IPS-20b (cell line): Measurements from ENCODE around the gene APP.

Experiments used
- H3K27ac ChIP-seq: one replicate; pipeline ENCODE4 v1.5.1; 2013; ENCODE audit warnings: low read length
- H3K27me3 ChIP-seq: 2 replicates; pipeline ENCODE4 v1.6.1; 2013; ENCODE audit warnings: mild to moderate bottlenecking, low read length, inconsistent platforms; ENCODE audit not compliant: insufficient read depth
- H3K36me3 ChIP-seq: 2 replicates; pipeline ENCODE4 v1.6.1; 2013; ENCODE audit warnings: low read depth, mild to moderate bottlenecking, inconsistent platforms, low read length, moderate library complexity; ENCODE audit not compliant: insufficient read depth
- H3K4me1 ChIP-seq: 2 replicates; pipeline ENCODE4 v1.6.1; 2013; ENCODE audit warnings: mild to moderate bottlenecking, control low read depth, inconsistent platforms, low read length, moderate library complexity; ENCODE audit not compliant: insufficient read depth
- H3K4me3 ChIP-seq: 2 replicates; pipeline ENCODE4 v1.5.1; 2013; ENCODE audit warnings: mild to moderate bottlenecking, low read length, inconsistent platforms
- H3K9ac ChIP-seq: 2 replicates; pipeline ENCODE4 v1.6.1; 2013; ENCODE audit warnings: low read depth, mild to moderate bottlenecking, inconsistent platforms, low read length, moderate library complexity
- H3K9me3 ChIP-seq: 2 replicates; pipeline ENCODE4 v1.6.1; 2013; ENCODE audit warnings: mild to moderate bottlenecking, low read depth, low read length, inconsistent platforms; ENCODE audit not compliant: insufficient read depth

Gene APP

DNA sequence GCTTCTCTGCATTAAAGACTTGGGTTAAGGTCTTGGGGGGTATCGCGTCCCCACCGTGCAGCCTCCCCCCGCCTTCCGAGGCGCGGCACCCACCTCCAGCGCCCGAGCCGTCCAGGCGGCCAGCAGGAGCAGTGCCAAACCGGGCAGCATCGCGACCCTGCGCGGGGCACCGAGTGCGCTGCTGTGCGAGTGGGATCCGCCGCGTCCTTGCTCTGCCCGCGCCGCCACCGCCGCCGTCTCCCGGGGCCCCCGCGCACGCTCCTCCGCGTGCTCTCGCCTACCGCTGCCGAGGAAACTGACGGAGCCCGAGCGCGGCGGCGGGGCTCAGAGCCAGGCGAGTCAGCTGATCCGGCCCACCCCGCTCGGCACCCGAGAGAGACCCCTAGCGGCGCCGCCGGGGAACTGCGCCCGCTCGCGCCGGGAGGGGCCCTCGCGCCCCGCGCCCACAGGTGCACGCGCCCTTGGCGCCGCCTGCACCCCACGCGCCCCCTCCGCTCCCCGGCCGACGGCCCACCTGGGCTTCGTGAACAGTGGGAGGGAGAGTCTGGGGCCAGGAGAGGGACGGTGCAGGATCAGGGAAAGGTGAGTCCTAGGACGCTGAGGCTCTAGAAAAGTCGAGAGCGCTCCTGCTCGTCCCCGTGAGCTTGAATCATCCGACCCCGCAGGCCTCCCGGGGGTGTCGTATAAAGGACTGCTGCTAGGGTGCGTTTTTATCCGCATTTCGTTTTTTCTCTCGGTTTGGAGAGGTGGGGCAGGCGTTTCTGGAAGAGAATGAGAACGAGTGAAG, at the start of gene APP:
APP (minus strand) TSS at position 300 of the 787 bp plus-strand sequence; CDS start at position 150, 150 bp downstream.
- no peaks in the 10 kb centered on the region for H3K36me3 ChIP-seq
- H3K9me3 ChIP-seq = no peaks in the 10 kb centered on the region
- peaks cover 14% of the 10 kb centered on the region for H3K27me3 ChIP-seq
- H3K9ac ChIP-seq = peak within 1 kb of the TSS; percentile 94
- peaks cover 20% of the 10 kb centered on the region for H3K4me1 ChIP-seq
- H3K27ac ChIP-seq = peak within 1 kb of the TSS; percentile 82
- H3K4me3 ChIP-seq = peak within 1 kb of the TSS; percentile 88

GRCh38 chr21:26212220-26212619, 41.6 kb upstream of the APP start:
- H3K9me3 ChIP-seq = no peaks in the 10 kb centered on the region
- H3K36me3 ChIP-seq = no peaks in the 10 kb centered on the region
- H3K9ac ChIP-seq = no peak overlapping the region
- peaks cover 5% of the 10 kb centered on the region; the same call in 1 of the 2 replicates for H3K4me1 ChIP-seq
- H3K4me3 ChIP-seq = no peak overlapping the region
- H3K27ac ChIP-seq = no peak overlapping the region
- no peaks in the 10 kb centered on the region for H3K27me3 ChIP-seq

- H3K36me3 ChIP-seq = no peaks in the 10 kb centered on the region
- no peak overlapping the region for H3K27ac ChIP-seq
- no peak overlapping the region for H3K4me3 ChIP-seq
- H3K9ac ChIP-seq = no peak overlapping the region
- H3K4me1 ChIP-seq = peaks cover 12% of the 10 kb centered on the region; the same call in 1 of the 2 replicates
- H3K27me3 ChIP-seq = no peaks in the 10 kb centered on the region
- no peaks in the 10 kb centered on the region for H3K9me3 ChIP-seq
These were observed 40.0 kb upstream of the APP start for GRCh38 chr21:26210614-26211013.

DNA sequence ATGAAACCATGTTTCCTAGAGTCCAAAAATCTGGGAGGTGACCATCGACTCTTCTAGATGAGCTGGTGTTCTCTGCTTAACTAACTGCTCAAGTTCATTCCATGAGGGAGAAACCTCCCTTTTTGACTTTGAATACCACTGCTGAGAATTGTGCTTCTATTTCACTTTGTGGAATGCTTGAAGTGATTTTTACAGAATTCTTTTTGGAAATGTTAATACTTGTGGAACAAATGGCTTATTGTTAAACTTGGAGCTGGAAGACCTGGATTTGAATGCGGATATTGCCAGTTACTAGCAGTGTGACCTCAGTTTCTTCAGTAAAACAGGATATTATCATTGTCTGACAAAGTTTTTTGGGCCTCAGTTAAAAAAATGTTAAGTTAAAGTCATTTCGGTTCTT, 36.5 kb upstream of the APP start:
- no peak overlapping the region for H3K9ac ChIP-seq
- H3K4me1 ChIP-seq = peaks cover 12% of the 10 kb centered on the region; the same call in 1 of the 2 replicates
- H3K9me3 ChIP-seq = no peaks in the 10 kb centered on the region
- H3K27ac ChIP-seq = no peak overlapping the region
- no peak overlapping the region for H3K4me3 ChIP-seq
- H3K27me3 ChIP-seq = no peaks in the 10 kb centered on the region
- H3K36me3 ChIP-seq = no peaks in the 10 kb centered on the region

- no peak overlapping the region for H3K27ac ChIP-seq
- no peak overlapping the region for H3K9ac ChIP-seq
- H3K4me3 ChIP-seq = no peak overlapping the region
- no peaks in the 10 kb centered on the region for H3K4me1 ChIP-seq
- H3K9me3 ChIP-seq = no peaks in the 10 kb centered on the region
- H3K27me3 ChIP-seq = no peaks in the 10 kb centered on the region
- no peaks in the 10 kb centered on the region for H3K36me3 ChIP-seq
These were observed 28.9 kb upstream of the APP start for GRCh38 chr21:26199456-26199855.

GRCh38 chr21:26195708-26196107, 25.1 kb upstream of the APP start:
- H3K4me3 ChIP-seq = no peak overlapping the region
- no peaks in the 10 kb centered on the region for H3K4me1 ChIP-seq
- no peak overlapping the region for H3K27ac ChIP-seq
- H3K36me3 ChIP-seq = no peaks in the 10 kb centered on the region
- H3K27me3 ChIP-seq = no peaks in the 10 kb centered on the region
- no peak overlapping the region for H3K9ac ChIP-seq
- no peaks in the 10 kb centered on the region for H3K9me3 ChIP-seq

GRCh38 chr21:26194811-26195251, 24.3 kb upstream of the APP start:
- Histone ChIP-seq H3K9me3 (no peaks in the 10 kb centered on the region), H3K36me3 (no peaks in the 10 kb centered on the region), H3K9ac (no peak overlapping the region), H3K4me1 (no peaks in the 10 kb centered on the region), H3K27ac (no peak overlapping the region), H3K27me3 (no peaks in the 10 kb centered on the region), H3K4me3 (no peak overlapping the region)

GRCh38 chr21:26194326-26194725, 23.8 kb upstream of the APP start:
- no peak overlapping the region for H3K4me3 ChIP-seq
- no peaks in the 10 kb centered on the region for H3K9me3 ChIP-seq
- H3K27me3 ChIP-seq = no peaks in the 10 kb centered on the region
- H3K9ac ChIP-seq = no peak overlapping the region
- H3K36me3 ChIP-seq = no peaks in the 10 kb centered on the region
- H3K27ac ChIP-seq = no peak overlapping the region
- no peaks in the 10 kb centered on the region for H3K4me1 ChIP-seq

GRCh38 chr21:26191609-26192008, 21.0 kb upstream of the APP start:
- Histone ChIP-seq H3K9ac (no peak overlapping the region), H3K27ac (no peak overlapping the region), H3K4me1 (no peaks in the 10 kb centered on the region), H3K9me3 (no peaks in the 10 kb centered on the region), H3K36me3 (no peaks in the 10 kb centered on the region), H3K27me3 (no peaks in the 10 kb centered on the region), H3K4me3 (no peak overlapping the region)

- Histone ChIP-seq H3K4me3 (no peak overlapping the region), H3K4me1 (no peaks in the 10 kb centered on the region), H3K27me3 (no peaks in the 10 kb centered on the region), H3K27ac (no peak overlapping the region), H3K36me3 (no peaks in the 10 kb centered on the region), H3K9me3 (peaks cover 7% of the 10 kb centered on the region; the same call in 1 of the 2 replicates), H3K9ac (no peak overlapping the region)
These were observed 17.9 kb upstream of the APP start for GRCh38 chr21:26188422-26188821.

DNA sequence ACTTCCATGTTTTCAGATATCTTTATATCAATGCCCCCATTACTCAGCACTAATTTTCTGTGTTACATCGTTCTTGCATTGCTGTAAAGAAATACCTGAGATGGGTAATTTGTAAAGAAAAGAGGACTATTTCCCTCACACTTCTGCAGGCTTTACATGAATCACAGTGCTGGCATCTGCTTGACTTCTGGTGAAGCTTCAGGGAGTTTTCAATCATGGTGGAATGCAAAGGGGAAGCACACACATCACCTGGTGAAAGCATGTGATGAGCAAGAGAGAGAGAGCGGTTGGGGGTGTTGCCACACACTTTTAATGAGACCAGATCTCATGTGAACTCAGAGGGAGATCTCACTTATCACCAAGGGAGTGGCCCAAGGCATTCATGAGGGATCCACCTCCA, 14.9 kb upstream of the APP start:
- Histone ChIP-seq H3K9me3 (peaks cover 7% of the 10 kb centered on the region; the same call in 1 of the 2 replicates), H3K27me3 (no peaks in the 10 kb centered on the region), H3K4me1 (no peaks in the 10 kb centered on the region), H3K4me3 (no peak overlapping the region), H3K36me3 (no peaks in the 10 kb centered on the region), H3K9ac (no peak overlapping the region), H3K27ac (no peak overlapping the region)

DNA sequence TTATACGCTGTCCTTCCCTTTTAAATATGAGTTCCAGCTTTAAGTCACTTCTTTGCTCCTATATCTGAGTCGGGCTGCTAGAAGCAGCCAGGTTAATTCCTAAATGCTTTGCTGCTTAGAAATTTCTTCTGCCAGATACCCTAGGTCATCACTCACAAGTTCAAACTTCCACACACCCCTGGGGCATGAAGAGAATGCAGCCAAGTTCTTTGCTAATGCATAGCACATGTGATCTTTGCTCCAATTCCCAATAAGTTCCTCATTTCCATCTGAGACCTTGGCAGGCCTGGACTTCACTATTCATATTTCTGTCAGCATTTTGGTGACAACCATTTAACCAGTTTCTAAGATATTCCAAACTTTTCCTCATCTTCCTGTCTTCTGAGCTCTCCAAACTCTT, 14.5 kb upstream of the APP start:
- peaks cover 7% of the 10 kb centered on the region; the same call in 1 of the 2 replicates for H3K9me3 ChIP-seq
- no peaks in the 10 kb centered on the region for H3K27me3 ChIP-seq
- no peak overlapping the region for H3K27ac ChIP-seq

More for the DNA sequence above, 14.5 kb upstream of the APP start:
- Histone ChIP-seq H3K36me3 (no peaks in the 10 kb centered on the region), H3K4me3 (no peak overlapping the region), H3K9ac (no peak overlapping the region), H3K4me1 (no peaks in the 10 kb centered on the region)
